Left lung (tissue), 10 donors: Measurements from ENCODE around the gene VPS9D1. TPM values are rescaled to one million over a fixed set of nuclear protein-coding genes. Genes with fewer than 3 reads are reported as not detected.
A peak's percentile ranks its signal among the peaks of the same experiment; 100 is the strongest.

Experiments used
- ATAC-seq: fragments of 200-7000 bp; cut with Tn5 transposase; one replicate; pipeline ENCODE4 v1.9.1; 2020; ENCODE audit warnings: moderate library complexity
- DNase-seq, 4 donors: peaks; one replicate each; pipeline ENCODE4 v3.0.0-alpha.2; 2013 to 2020
- H3K27ac ChIP-seq, 2 donors: fragments of 200-600 bp; sonication (generic) in 1 of 2; one replicate each; pipeline versions ENCODE4 v1.5.0 to v1.8.0; 2020 to 2021
- H3K27me3 ChIP-seq, 2 donors: fragments of 200-600 bp; sonication (generic) in 1 of 2; one replicate each; pipeline versions ENCODE4 v1.5.0 to v1.8.0; 2020 to 2021
- H3K36me3 ChIP-seq, 2 donors: fragments of 200-600 bp; sonication (generic) in 1 of 2; one replicate each; pipeline versions ENCODE4 v1.5.0 to v1.8.0; 2020 to 2021
- H3K4me1 ChIP-seq, 2 donors: fragments of 200-600 bp; one replicate each; pipeline ENCODE4 v1.8.0; 2021
- H3K4me3 ChIP-seq, 2 donors: fragments of 200-600 bp; sonication (generic) in 1 of 2; one replicate each; pipeline versions ENCODE4 v1.5.0 to v1.8.0; 2020 to 2021; ENCODE audit warnings: mild to moderate bottlenecking in 1 of 2
- H3K9me3 ChIP-seq, 2 donors: fragments of 200-600 bp; sonication (generic) in 1 of 2; one replicate each; pipeline versions ENCODE4 v1.5.0 to v1.8.0; 2020 to 2021
- CTCF ChIP-seq, 2 donors: fragments of 200-600 bp; sonication (generic) in 1 of 2; IDR thresholded peaks; one replicate each; pipeline versions ENCODE4 v1.5.0 to v1.8.0; 2021; ENCODE audit warnings: antibody characterized with exemption in 2 of 2
- intact Hi-C, 2 donors: fragments of 100-400 bp; cut with DNase I; formaldehyde crosslinking; loops; one replicate each; pipeline versions ENCODE4 v1.11.2 to v1.14.2; 2022
- polyA plus RNA-seq, 6 donors: library from polyadenylated mRNA; unstranded; fragments of 120-200 nt; gene quantifications; one replicate each; pipeline ENCODE4 v1.2.1, GENCODE V29; 2013; ENCODE audit not compliant: insufficient read length in 6 of 6
- total RNA-seq, 2 donors: library from RNA; stranded (reverse); fragmentation: NEBNext Ultra II Directional; extraction: Animal tissue kit (Norgen Biotek cat#: 25700); gene quantifications; one replicate each; pipeline ENCODE4 v1.2.1, GENCODE V29; 2021
- donor health status: DM: no; HTN: yes; CAD: no.
- donor health status: DM: no; HTN: no; CAD: no.

Gene VPS9D1
- total and polyA plus RNA-seq, 8 donors, result 9.0 to 19.0 (median 12.3) TPM

GRCh38 chr16:89729293-89729692, 8.6 kb upstream of the VPS9D1 start:
- no peak overlapping the region for H3K27ac ChIP-seq
- H3K9me3 ChIP-seq, result no peaks in the 10 kb centered on the region
- ATAC-seq, result no peak
- DNase-seq, result no peak
- no peaks in the 10 kb centered on the region for H3K27me3 ChIP-seq
- H3K4me3 ChIP-seq, result no peak overlapping the region
- H3K4me1 ChIP-seq, result peaks cover 2 to 23% of the 10 kb centered on the region in 2 donors
- intact Hi-C loops, result no loop called here
- TF ChIP-seq CTCF (IDR thresholded peaks at IDR 0.05), result no peak
- H3K36me3 ChIP-seq, result peaks cover 0 to 96% of the 10 kb centered on the region in 2 donors

- H3K4me1 ChIP-seq, result peaks cover 17 to 40% of the 10 kb centered on the region in 2 donors
- peaks cover 0 to 99% of the 10 kb centered on the region in 2 donors for H3K36me3 ChIP-seq
- intact Hi-C loops, result no loop called here
- DNase-seq (no peak), ATAC-seq (no peak)
- no peak overlapping the region for H3K27ac ChIP-seq
- H3K27me3 ChIP-seq, result no peaks in the 10 kb centered on the region
- no peak for TF ChIP-seq CTCF (IDR thresholded peaks at IDR 0.05)
- no peaks in the 10 kb centered on the region for H3K9me3 ChIP-seq
- no peak overlapping the region for H3K4me3 ChIP-seq
Measured at GRCh38 chr16:89727406-89728120, 6.9 kb upstream of the VPS9D1 start.

GRCh38 chr16:89723279-89724250, 2.9 kb upstream of the VPS9D1 start:
- intact Hi-C loops, result no loop called here
- peaks cover 23 to 64% of the 10 kb centered on the region in 2 donors for H3K4me1 ChIP-seq
- ATAC-seq (no peak), DNase-seq (no peak)
- peaks cover 0 to 59% of the 10 kb centered on the region in 2 donors for H3K36me3 ChIP-seq
- H3K27me3 ChIP-seq, result no peaks in the 10 kb centered on the region
- H3K9me3 ChIP-seq, result no peaks in the 10 kb centered on the region
- peak overlapping the region; percentile 46 to 99 for H3K27ac ChIP-seq
- no peak for TF ChIP-seq CTCF (IDR thresholded peaks at IDR 0.05)
- peak overlapping the region; percentile 79 to 94 for H3K4me3 ChIP-seq

- Histone ChIP-seq H3K27me3 (no peaks in the 10 kb centered on the region), H3K27ac (peak overlapping the region; percentile 95 to 99), H3K36me3 (peaks cover 0 to 51% of the 10 kb centered on the region in 2 donors), H3K4me3 (peak overlapping the region; percentile 79 to 94), H3K9me3 (no peaks in the 10 kb centered on the region), H3K4me1 (peaks cover 23 to 69% of the 10 kb centered on the region in 2 donors)
- DNase-seq, result peak in 3 of 4 donors; percentile 61 to 92 (median 89)
- no peak for TF ChIP-seq CTCF (IDR thresholded peaks at IDR 0.05)
- intact Hi-C loops, result no loop called here
- ATAC-seq, result peak; percentile 61
Measured at GRCh38 chr16:89722392-89723278, 1.9 kb upstream of the VPS9D1 start.
